ENCODE data around the gene HES5.
"Not testable (repeated sequence)": the region's sequence is repeated elsewhere in the genome, so short reads cannot be mapped to it uniquely, and the experiment has no call there.

The HES5 gene

DNA sequence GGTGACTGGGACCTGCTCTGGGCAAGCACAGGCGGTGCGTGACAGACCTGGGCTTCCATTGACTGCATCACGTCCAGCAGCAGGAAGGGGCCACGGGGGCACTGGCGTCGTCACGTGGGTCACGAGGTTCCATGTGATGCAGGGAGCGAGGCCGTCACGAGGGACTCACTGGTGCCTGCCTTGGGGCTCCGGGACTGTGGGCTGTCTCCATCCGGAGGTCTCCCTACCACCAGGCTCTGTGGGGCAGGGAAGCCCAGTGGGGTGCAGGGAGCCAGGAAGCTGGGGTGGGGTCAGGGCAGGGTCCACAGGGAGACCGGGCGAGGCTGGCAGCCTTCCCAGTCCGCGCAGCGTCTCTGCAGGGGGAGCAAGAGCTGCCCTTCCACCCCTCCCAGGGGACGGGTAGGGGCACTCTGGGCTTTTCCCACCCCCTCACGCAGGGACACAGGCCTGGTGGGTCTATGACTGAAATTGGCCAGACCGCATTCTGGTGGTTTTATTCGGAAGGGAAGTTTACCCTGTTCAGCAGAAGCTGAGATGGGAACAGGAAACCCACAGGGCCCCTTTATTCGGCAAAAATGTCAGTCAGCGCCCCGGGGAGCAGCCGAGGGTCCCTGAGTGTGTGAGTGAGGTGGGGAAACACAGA, 25.7 kb upstream of the HES5 start:
- TF ChIP-seq, protein P1, sequence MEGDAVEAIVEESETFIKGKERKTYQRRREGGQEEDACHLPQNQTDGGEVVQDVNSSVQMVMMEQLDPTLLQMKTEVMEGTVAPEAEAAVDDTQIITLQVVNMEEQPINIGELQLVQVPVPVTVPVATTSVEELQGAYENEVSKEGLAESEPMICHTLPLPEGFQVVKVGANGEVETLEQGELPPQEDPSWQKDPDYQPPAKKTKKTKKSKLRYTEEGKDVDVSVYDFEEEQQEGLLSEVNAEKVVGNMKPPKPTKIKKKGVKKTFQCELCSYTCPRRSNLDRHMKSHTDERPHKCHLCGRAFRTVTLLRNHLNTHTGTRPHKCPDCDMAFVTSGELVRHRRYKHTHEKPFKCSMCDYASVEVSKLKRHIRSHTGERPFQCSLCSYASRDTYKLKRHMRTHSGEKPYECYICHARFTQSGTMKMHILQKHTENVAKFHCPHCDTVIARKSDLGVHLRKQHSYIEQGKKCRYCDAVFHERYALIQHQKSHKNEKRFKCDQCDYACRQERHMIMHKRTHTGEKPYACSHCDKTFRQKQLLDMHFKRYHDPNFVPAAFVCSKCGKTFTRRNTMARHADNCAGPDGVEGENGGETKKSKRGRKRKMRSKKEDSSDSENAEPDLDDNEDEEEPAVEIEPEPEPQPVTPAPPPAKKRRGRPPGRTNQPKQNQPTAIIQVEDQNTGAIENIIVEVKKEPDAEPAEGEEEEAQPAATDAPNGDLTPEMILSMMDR (conservative IDR thresholded peaks at IDR 0.05; ENCODE audit: control insufficient read depth, insufficient read depth, low read depth, low read length): no peak
- peak overlapping the region; percentile 54 for H3K4me3 ChIP-seq (ENCODE audit: control insufficient read depth, low read depth, low read length)
- peak; percentile 45 for DNase-seq (ENCODE audit: low read depth)

DNA sequence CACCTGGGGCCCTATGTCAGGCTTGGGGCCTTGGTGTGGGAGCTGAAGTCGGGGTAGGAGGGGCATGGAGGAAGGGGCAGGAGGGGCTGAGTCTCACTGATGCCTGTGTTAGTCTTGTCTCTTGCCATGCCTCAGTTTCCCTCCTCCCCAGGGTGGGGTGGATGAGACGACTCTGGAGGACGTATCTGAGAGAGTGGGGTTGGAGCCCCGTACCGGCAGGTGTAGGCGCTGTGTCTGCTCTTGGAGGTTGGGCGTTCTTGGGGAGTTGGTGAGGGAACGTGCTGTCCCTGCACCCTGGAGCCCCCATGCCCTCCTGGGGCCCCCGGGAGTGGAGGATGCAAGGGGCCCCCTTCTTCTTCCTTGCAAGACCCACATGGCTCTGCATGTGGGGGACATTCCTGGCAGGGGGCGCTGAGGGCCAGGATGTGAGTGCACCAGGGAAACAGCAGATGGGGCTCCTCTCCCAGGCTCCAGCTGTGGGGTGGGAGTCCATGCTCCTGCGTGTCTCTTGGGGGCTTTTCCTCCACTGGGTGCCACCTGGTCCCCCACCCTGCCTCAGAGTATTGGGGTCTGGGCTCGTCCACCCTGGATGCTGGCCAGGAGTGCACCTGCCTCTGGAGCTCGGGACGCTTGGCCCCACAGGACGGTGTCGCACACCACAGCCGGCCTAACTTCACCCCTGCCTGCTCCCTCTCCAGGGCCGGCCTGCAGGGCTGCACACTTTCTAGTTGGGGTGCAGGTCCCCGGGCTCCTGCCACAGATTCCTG, 24.7 kb upstream of the HES5 start:
- no peak overlapping the region for H3K4me3 ChIP-seq (ENCODE audit: control insufficient read depth, low read depth, low read length)
- DNase-seq (ENCODE audit: low read depth): no peak
- TF ChIP-seq, protein P1 (conservative IDR thresholded peaks at IDR 0.05; ENCODE audit: control insufficient read depth, insufficient read depth, low read depth, low read length): peak; percentile 29

DNA sequence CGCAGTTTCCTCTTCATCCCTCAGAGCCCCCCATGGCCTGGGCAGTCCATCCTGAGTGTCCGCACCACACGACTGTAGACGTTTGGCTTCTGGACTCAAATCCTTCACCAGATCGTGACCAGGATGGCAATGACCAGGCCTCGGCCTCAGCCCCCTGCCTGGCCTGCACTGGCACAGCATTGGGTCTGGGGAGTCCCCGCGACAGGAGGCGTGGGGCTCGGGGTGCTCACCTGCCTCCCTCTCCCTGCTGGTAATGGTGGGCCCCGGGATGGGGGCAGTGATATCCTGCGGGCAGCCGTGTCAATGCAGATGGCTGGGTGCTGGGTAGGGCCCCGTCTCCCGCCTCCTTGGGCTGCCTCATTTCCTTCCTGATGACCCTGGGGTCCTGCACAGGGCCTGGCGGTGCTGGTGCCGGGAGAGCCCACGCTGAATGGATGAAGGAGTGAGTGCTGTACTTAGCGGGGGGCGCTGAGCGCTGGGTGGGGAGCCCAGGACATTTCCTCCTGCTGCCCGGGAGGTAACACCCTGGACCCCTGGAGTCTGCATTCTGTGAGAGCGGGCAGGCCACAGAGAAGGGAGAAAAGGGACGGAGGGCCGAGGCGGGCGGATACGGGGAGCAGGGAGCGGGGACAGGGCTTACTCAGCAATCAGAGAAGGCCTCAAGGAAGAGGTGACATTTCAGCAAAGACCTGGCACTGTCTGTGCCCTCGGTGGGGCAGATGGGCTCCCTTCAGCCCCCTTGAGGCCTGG, 24.0 kb upstream of the HES5 start:
- DNase-seq (ENCODE audit: low read depth): no peak
- H3K4me3 ChIP-seq (ENCODE audit: control insufficient read depth, low read depth, low read length): no peak overlapping the region
- TF ChIP-seq, protein P1 (conservative IDR thresholded peaks at IDR 0.05; ENCODE audit: control insufficient read depth, insufficient read depth, low read depth, low read length): no peak

DNA sequence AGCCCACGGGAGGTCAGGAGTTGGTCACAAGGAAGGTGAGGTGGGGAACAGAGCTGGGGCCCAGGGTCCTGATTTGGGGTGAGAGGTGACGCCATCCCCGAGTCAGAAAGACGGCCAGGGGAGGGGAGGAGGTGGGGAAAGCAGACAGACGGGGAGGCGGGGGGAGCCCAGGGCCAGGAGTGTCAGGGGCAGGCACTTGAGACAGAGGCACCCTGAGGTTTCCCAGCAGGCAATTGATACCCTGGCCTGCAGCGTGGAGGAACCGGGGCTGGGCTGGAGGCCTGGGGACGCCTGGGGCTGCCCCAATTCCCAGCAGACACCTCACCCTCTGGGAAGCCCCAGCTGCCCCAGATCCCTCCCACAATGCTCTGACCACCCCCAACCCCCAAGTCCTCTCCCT, 23.0 kb upstream of the HES5 start:
- H3K4me3 ChIP-seq (ENCODE audit: control insufficient read depth, low read depth, low read length); DNase-seq (ENCODE audit: low read depth): not testable (repeated sequence)

DNA sequence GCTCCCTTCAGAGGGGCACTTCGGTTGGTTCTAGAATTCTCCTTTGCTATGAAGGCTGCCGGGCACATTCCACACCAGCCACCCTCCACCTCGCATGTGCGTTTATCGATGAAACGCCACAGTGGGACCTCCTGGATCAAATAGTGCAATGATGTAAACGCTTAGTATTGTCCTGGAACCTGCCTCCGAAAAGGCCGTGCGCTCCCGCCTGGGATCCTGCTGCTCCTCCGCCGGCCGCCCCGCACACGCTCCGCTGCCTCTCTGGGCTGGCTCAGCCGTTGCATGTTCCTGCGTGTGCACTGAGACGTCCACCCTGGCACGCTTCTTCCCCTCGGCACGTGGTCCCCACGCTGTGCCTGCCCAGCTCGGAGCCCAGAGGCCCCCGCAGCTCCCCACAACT, 22.1 kb upstream of the HES5 start:
- H3K4me3 ChIP-seq (ENCODE audit: control insufficient read depth, low read depth, low read length): no peak overlapping the region
- DNase-seq (ENCODE audit: low read depth): no peak
- TF ChIP-seq, protein P1 (conservative IDR thresholded peaks at IDR 0.05; ENCODE audit: control insufficient read depth, insufficient read depth, low read depth, low read length): no peak

DNA sequence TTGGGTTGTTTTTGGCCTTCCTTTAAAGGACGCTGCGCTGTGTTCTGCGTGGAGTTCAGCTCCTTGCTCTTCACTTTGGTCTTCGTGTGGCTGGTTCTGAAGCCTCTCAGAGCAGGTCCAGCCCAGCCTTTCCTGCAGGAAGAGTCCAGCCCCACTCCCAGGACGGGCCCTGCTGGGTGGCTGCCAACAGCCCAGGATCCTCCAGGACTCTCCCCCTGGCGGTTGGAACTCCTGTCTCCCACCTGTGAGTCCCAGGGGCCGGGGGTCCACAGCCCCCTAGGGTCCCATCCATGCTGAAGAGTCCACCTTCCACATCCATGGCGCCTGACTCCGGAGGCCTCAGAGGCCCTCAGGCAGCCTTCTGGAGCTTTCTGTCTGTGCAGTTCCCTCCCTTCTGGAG, 21.5 kb upstream of the HES5 start:
- not testable (repeated sequence) for H3K4me3 ChIP-seq (ENCODE audit: control insufficient read depth, low read depth, low read length)

DNA sequence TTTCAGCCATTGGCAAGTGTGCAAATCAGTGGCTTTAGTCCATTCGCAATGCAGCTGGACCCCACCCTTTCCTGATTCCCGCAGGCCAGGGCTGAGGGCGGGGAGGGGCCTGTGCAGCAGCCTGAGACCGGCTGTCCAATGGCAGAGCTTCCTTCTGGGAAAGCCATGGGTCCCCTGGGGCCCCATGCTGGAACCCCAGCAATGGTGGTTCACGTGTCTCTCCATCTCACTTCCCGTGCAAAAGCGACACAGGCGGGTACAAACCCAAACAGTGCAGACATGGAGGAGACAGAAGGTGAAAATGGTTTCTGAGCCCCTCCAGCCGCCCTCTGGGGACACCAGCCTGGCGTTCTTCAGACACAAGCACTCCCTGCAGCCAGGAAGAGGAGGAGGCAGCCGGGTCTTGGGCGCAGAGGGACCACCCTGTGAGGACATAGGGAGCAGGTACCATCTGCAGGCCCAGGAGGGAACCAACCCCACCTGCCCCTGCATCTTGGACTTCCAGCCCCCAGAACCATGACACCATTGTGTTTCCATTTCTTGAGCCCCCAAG, 20.3 kb upstream of the HES5 start:
- not testable (repeated sequence) for H3K4me3 ChIP-seq (ENCODE audit: control insufficient read depth, low read depth, low read length); DNase-seq (ENCODE audit: low read depth)

More for the DNA sequence above, 21.5 kb upstream of the HES5 start:
- not testable (repeated sequence) for DNase-seq (ENCODE audit: low read depth)

DNA sequence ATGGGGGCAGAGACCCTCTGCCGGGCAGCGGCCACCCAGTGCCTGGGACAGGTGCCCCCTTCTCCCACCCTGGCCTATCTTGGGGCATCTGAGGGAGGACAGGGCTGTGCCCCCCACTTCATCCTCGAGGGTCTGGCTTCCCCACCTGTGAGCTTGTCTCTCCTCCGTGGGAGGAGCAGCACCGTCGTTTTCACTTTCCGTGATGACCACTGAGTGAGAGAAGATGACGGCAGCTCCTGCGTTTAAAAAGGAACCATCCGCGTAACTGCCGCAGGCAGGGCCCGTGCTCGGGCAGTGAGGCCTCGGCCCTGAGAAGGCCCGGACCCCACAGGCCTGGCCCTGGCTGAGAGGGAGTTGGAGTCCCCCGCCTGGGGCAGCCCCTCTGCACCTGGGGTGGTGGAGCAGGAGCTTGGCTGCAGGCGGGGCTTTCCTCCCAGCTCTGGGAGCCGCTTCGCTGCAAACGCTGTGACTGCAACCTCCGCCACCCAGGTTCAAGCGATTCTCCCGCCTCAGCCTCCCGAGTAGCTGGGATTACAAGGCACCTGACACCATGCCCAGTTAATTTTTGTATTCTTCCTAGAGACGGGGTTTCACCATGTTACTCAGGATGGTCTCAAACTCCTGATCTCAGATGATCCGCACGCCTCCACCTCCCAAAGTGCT, 19.4 kb upstream of the HES5 start:
- not testable (repeated sequence) for H3K4me3 ChIP-seq (ENCODE audit: control insufficient read depth, low read depth, low read length)

More for the DNA sequence above, 19.4 kb upstream of the HES5 start:
- DNase-seq (ENCODE audit: low read depth): not testable (repeated sequence)

All from fibroblast of mammary gland (primary cell).